Tibial nerve (tissue), 4 donors: ENCODE data around the gene USP3. TPM values are rescaled to one million over a fixed set of nuclear protein-coding genes. Genes with fewer than 3 reads are reported as not detected.

ENCODE experiments used
- DNase-seq, 2 donors: peaks; one replicate each; pipeline ENCODE4 v3.0.0-alpha.2; 2019; ENCODE audit warnings: low spot score in 2 of 2
- H3K27ac ChIP-seq, 4 donors: fragments of 200-600 bp; sonication (generic) in 3 of 4; one replicate each; pipeline ENCODE4 v1.5.1; 2017 to 2019; ENCODE audit warnings: mild to moderate bottlenecking in 1 of 4
- H3K27me3 ChIP-seq, 2 donors: fragments of 200-600 bp; sonication (generic) in 1 of 2; one replicate each; pipeline versions ENCODE4 v1.5.1 to v1.6.0; 2017 to 2019
- H3K36me3 ChIP-seq, 3 donors: fragments of 200-600 bp; sonication (generic); one replicate each; pipeline ENCODE4 v1.5.1; 2018 to 2019
- H3K4me1 ChIP-seq, 4 donors: fragments of 200-600 bp; sonication (generic) in 3 of 4; one replicate each; pipeline ENCODE4 v1.5.1; 2017 to 2019
- H3K4me3 ChIP-seq, 4 donors: fragments of 200-600 bp; sonication (generic) in 3 of 4; one replicate each; pipeline ENCODE4 v1.5.1; 2017 to 2019; ENCODE audit warnings: mild to moderate bottlenecking in 1 of 4, moderate library complexity in 1 of 4
- H3K9me3 ChIP-seq, 4 donors: fragments of 200-600 bp; sonication (generic) in 3 of 4; one replicate each; pipeline ENCODE4 v1.5.1; 2017 to 2019
- EP300 ChIP-seq, 2 donors: sonication (generic); formaldehyde crosslinking; IDR thresholded peaks; one replicate each; pipeline ENCODE4 v1.6.1; 2017; ENCODE audit warnings: antibody characterized with exemption in 2 of 2, mild to moderate bottlenecking in 1 of 2
- POLR2A ChIP-seq, 2 donors: fragments of 450-650 bp; IDR thresholded peaks; one replicate each; pipeline ENCODE4 v1.6.1; 2017; ENCODE audit warnings: antibody characterized with exemption in 2 of 2, mild to moderate bottlenecking in 2 of 2, moderate library complexity in 2 of 2
- WGBS, 2 donors: methylation state at CpG; one replicate each; pipeline ENCODE4 v1.1.5; 2018; 5-methylcytosine and 5-hydroxymethylcytosine counted together
- total RNA-seq, 4 donors: library from RNA; depleted of rRNA; stranded (reverse); fragments of >200 nt; gene quantifications; one replicate each; pipeline ENCODE4 v1.1.0, GENCODE V29; 2016
- TF ChIP-seq, protein P1 (sequence below), 5 experiments: fragments of 200-600 bp in 3 of 5; fragments of 450-650 bp in 2 of 5; sonication (generic) in 3 of 5; IDR thresholded peaks; one replicate each; pipeline ENCODE4 v1.5.1; 2016 to 2019; ENCODE audit warnings: antibody characterized with exemption in 5 of 5, mild to moderate bottlenecking in 3 of 5, moderate library complexity in 2 of 5

USP3 gene
- total RNA-seq, 4 donors from 2014 or later = 32.8 to 47.3 (median 38.3) TPM

GRCh38 chr15:63502843-63503738 is 1.3 kb upstream of the USP3 start:
- 15 to 21% methylated on average over 34 of the region's 34 CpGs for WGBS, 2 donors
- TF ChIP-seq, protein P1, sequence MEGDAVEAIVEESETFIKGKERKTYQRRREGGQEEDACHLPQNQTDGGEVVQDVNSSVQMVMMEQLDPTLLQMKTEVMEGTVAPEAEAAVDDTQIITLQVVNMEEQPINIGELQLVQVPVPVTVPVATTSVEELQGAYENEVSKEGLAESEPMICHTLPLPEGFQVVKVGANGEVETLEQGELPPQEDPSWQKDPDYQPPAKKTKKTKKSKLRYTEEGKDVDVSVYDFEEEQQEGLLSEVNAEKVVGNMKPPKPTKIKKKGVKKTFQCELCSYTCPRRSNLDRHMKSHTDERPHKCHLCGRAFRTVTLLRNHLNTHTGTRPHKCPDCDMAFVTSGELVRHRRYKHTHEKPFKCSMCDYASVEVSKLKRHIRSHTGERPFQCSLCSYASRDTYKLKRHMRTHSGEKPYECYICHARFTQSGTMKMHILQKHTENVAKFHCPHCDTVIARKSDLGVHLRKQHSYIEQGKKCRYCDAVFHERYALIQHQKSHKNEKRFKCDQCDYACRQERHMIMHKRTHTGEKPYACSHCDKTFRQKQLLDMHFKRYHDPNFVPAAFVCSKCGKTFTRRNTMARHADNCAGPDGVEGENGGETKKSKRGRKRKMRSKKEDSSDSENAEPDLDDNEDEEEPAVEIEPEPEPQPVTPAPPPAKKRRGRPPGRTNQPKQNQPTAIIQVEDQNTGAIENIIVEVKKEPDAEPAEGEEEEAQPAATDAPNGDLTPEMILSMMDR (IDR thresholded peaks at IDR 0.05) = peak in 1 of 5 experiments; percentile 52
- TF ChIP-seq POLR2A (IDR thresholded peaks at IDR 0.05) (peak; percentile 60 to 72), EP300 (IDR thresholded peaks at IDR 0.05) (peak; percentile 12 to 88)

DNA sequence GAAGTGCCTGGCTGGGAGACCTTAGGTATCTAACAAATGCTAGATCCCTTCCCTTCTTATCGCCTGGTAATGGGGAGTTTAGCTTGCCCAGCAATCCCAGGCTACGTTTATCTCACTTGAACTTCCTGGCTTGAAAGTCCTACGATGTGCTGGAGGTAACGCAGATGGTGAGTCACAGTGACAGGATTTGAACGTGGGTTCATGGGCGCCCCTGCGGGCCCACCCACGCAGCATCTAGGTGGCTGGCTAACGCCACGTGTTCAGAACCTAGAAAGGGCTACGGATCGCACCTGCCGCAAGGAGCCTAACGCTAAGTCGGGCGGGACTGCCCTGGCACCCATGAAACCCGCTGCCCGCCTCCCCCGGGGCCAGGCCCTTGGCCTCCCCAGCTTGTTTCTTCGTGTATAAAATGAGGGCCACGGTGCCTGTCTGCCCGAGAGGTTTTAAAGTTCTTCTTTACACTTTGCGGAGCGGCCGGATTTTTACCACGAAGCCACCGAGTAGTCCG is 600 bp upstream of the USP3 start:
- peak overlapping the region; percentile 87 to 99 (median 96) for H3K27ac ChIP-seq
- TF ChIP-seq POLR2A (IDR thresholded peaks at IDR 0.05) = no peak
- TF ChIP-seq, protein P1 (IDR thresholded peaks at IDR 0.05) = no peak
- no peak for TF ChIP-seq EP300 (IDR thresholded peaks at IDR 0.05)
- no peaks in the 10 kb centered on the region for H3K27me3 ChIP-seq
- no peaks in the 10 kb centered on the region for H3K36me3 ChIP-seq
- no peaks in the 10 kb centered on the region for H3K9me3 ChIP-seq
- WGBS, 2 donors = 1 to 2% methylated on average over 19 to 28 of the region's 28 CpGs
- H3K4me1 ChIP-seq = peaks cover 0 to 63% (median 52%) of the 10 kb centered on the region in 4 donors
- DNase-seq = peak in 1 of 2 donors; percentile 48
- peak overlapping the region; percentile 70 to 91 (median 81) for H3K4me3 ChIP-seq

More at GRCh38 chr15:63502843-63503738, 1.3 kb upstream of the USP3 start:
- Histone ChIP-seq H3K27ac (peak overlapping the region; percentile 87 to 99 (median 96)), H3K36me3 (no peaks in the 10 kb centered on the region), H3K4me1 (peaks cover 0 to 56% (median 49%) of the 10 kb centered on the region in 4 donors), H3K9me3 (no peaks in the 10 kb centered on the region), H3K4me3 (peak overlapping the region; percentile 70 to 91 (median 81)), H3K27me3 (no peaks in the 10 kb centered on the region)
- DNase-seq = peak; percentile 81 to 93

- TF ChIP-seq POLR2A (IDR thresholded peaks at IDR 0.05) (no peak), EP300 (IDR thresholded peaks at IDR 0.05) (peak in 1 of 2 donors; percentile 47)
- TF ChIP-seq, protein P1 (IDR thresholded peaks at IDR 0.05) = peak in 3 of 5 experiments; percentile 2 to 35 (median 33)
- Histone ChIP-seq H3K27me3 (no peaks in the 10 kb centered on the region), H3K9me3 (no peaks in the 10 kb centered on the region), H3K27ac (peak overlapping the region; percentile 87 to 99 (median 96)), H3K4me3 (peak overlapping the region; percentile 70 to 91 (median 82)), H3K36me3 (no peaks in the 10 kb centered on the region), H3K4me1 (peaks cover 0 to 76% (median 61%) of the 10 kb centered on the region in 4 donors)
- 1% methylated on average over 18 to 37 of the region's 79 CpGs for WGBS, 2 donors
- no peak for DNase-seq
These were observed 817 bp downstream of the USP3 start for GRCh38 chr15:63504979-63505841.

GRCh38 chr15:63505842-63506222 is 1.4 kb downstream of the USP3 start:
- H3K4me3 ChIP-seq = peak overlapping the region; percentile 70 to 91 (median 82)
- DNase-seq = no peak
- H3K36me3 ChIP-seq = no peaks in the 10 kb centered on the region
- peaks cover 0 to 79% (median 65%) of the 10 kb centered on the region in 4 donors for H3K4me1 ChIP-seq
- H3K27me3 ChIP-seq = no peaks in the 10 kb centered on the region
- no peaks in the 10 kb centered on the region for H3K9me3 ChIP-seq
- H3K27ac ChIP-seq = peak overlapping the region; percentile 87 to 99 (median 96)
- TF ChIP-seq EP300 (IDR thresholded peaks at IDR 0.05) (no peak), POLR2A (IDR thresholded peaks at IDR 0.05) (no peak)
- TF ChIP-seq, protein P1 (IDR thresholded peaks at IDR 0.05) = no peak
- 21% methylated on average over 8 of the region's 8 CpGs for WGBS, 2 donors
